Suprapubic skin (tissue), 3 donors: ENCODE data around the gene CCDC92B.

ENCODE experiments used
- EP300 ChIP-seq: sonication (generic); formaldehyde crosslinking; IDR thresholded peaks from one replicate; pipeline ENCODE4 v1.6.1; 2017; ENCODE audit warnings: antibody characterized with exemption
- POLR2A ChIP-seq, 2 donors: fragments of 450-650 bp; IDR thresholded peaks; one replicate each; pipeline ENCODE4 v1.6.1; 2017; ENCODE audit warnings: antibody characterized with exemption in 2 of 2, mild to moderate bottlenecking in 2 of 2, moderate library complexity in 2 of 2
- TF ChIP-seq, protein P1 (sequence below), 2 donors: fragments of 200-600 bp in 1 of 2; fragments of 450-650 bp in 1 of 2; sonication (generic) in 1 of 2; IDR thresholded peaks; one replicate each; pipeline ENCODE4 v1.5.1; 2016 to 2019; ENCODE audit warnings: antibody characterized with exemption in 2 of 2, mild to moderate bottlenecking in 1 of 2, moderate library complexity in 1 of 2

DNA sequence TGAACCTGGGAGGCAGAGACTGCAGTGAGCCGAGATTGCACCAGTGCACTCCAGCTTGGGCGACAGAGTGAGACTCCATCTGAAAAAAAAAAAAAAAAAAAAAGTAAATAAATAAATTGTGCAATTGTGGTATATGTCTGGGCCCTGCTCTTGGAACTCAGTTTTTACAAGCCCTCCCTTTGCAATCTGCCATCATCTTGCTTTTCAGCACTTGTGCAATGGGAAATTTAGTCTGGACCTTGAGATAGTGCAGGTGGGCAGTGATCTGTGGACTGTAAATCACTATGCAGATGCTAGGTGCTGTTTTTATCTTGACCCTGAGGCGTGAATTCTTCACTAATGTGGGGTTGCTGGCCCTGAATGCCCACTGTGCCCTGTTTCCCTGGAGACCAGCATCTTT, 40.2 kb upstream of the CCDC92B start:
- TF ChIP-seq POLR2A (IDR thresholded peaks at IDR 0.05) (no peak), EP300 (no peak)
- TF ChIP-seq, protein P1, sequence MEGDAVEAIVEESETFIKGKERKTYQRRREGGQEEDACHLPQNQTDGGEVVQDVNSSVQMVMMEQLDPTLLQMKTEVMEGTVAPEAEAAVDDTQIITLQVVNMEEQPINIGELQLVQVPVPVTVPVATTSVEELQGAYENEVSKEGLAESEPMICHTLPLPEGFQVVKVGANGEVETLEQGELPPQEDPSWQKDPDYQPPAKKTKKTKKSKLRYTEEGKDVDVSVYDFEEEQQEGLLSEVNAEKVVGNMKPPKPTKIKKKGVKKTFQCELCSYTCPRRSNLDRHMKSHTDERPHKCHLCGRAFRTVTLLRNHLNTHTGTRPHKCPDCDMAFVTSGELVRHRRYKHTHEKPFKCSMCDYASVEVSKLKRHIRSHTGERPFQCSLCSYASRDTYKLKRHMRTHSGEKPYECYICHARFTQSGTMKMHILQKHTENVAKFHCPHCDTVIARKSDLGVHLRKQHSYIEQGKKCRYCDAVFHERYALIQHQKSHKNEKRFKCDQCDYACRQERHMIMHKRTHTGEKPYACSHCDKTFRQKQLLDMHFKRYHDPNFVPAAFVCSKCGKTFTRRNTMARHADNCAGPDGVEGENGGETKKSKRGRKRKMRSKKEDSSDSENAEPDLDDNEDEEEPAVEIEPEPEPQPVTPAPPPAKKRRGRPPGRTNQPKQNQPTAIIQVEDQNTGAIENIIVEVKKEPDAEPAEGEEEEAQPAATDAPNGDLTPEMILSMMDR (IDR thresholded peaks at IDR 0.05): no peak
